Adrenal gland (tissue), 12 donors: Measurements from ENCODE around the gene ANGPTL4. TPM values are rescaled to one million over a fixed set of nuclear protein-coding genes. Genes with fewer than 3 reads are reported as not detected.

Source experiments
- DNase-seq, 7 donors: peaks; one replicate each; pipeline ENCODE4 v3.0.0-alpha.2; 2019 to 2020
- H3K27ac ChIP-seq, 5 donors: fragments of 200-600 bp; sonication (generic) in 4 of 5; 1 replicate in 3 of 5; 2 replicates in 2 of 5; pipeline versions ENCODE4 v1.5.1 to v1.8.0; 2016 to 2020; ENCODE audit warnings: mild to moderate bottlenecking in 1 of 5
- H3K27me3 ChIP-seq: fragments of 200-600 bp; 2 replicates; pipeline ENCODE4 v1.8.0; 2021
- H3K36me3 ChIP-seq, 2 donors: fragments of 200-600 bp; replicated peaks in 1 of 2; 1 replicate in 1 of 2; 2 replicates in 1 of 2; pipeline versions ENCODE4 v1.5.1 to v1.8.0; 2018 to 2022
- H3K4me1 ChIP-seq, 2 donors: fragments of 200-600 bp; replicated peaks in 1 of 2; 1 replicate in 1 of 2; 2 replicates in 1 of 2; pipeline versions ENCODE4 v1.5.1 to v1.8.0; 2018 to 2021
- H3K4me3 ChIP-seq, 4 donors: fragments of 200-600 bp; sonication (generic) in 3 of 4; one replicate each; pipeline ENCODE4 v1.5.1; 2016 to 2018
- H3K9me3 ChIP-seq, 3 donors: fragments of 200-600 bp; sonication (generic) in 1 of 3; replicated peaks in 1 of 3; 1 replicate in 2 of 3; 2 replicates in 1 of 3; pipeline versions ENCODE4 v1.5.1 to v1.8.0; 2016 to 2021
- POLR2A ChIP-seq, 2 donors: fragments of 450-650 bp; IDR thresholded peaks; one replicate each; pipeline ENCODE4 v1.6.1; 2017; ENCODE audit warnings: antibody characterized with exemption in 2 of 2, mild to moderate bottlenecking in 2 of 2, moderate library complexity in 1 of 2
- WGBS, 4 donors: extraction: QIAGEN DNeasy Blood & Tissue Kit in 2 of 4; methylation state at CpG; one replicate each; pipeline versions ENCODE4 v1.1.5 to v1.1.7; 2013 to 2017; 5-methylcytosine and 5-hydroxymethylcytosine counted together
- intact Hi-C, 2 donors: fragments of 100-400 bp; cut with DNase I; formaldehyde crosslinking; loops; one replicate each; pipeline versions ENCODE4 v1.14.1 to v1.15.0; 2022 to 2023
- polyA plus RNA-seq, 3 donors: library from polyadenylated mRNA; stranded (reverse); fragments of 200-250 nt in 2 of 3; fragments of 350-450 nt in 1 of 3; fragmentation: Illumina TruSeq in 1 of 3; extraction: RNeasy Lipid Tissue Mini Kit (QIAGEN cat#74804) in 1 of 3; gene quantifications; one replicate each; pipeline ENCODE4 v1.2.3, GENCODE V29; 2013 to 2014
- total RNA-seq, 9 donors: library from RNA; depleted of rRNA in 4 of 9; stranded (reverse); fragments of >200 nt in 4 of 9; fragments of 120-200 nt in 1 of 9; fragmentation: NEBNext Ultra II Directional in 1 of 9; extraction: Animal tissue kit (Norgen Biotek cat#: 25700) in 1 of 9; gene quantifications; one replicate each; pipeline versions ENCODE4 v1.1.0 to v1.2.4, GENCODE V29; 2013 to 2023
- TF ChIP-seq, protein P1 (sequence below), 6 experiments: fragments of 450-650 bp in 4 of 6; fragments of 200-600 bp in 2 of 6; sonication (generic) in 1 of 6; IDR thresholded peaks; 1 replicate in 5 of 6; 2 replicates in 1 of 6; pipeline versions ENCODE4 v1.5.1 to v1.8.0; 2016 to 2021; ENCODE audit warnings: antibody characterized with exemption in 6 of 6, mild to moderate bottlenecking in 2 of 6, moderate library complexity in 1 of 6
- donor health status: healthy with polysubstance abuse.
- donor health status: Bipolar disorder and iron deficiency.
- donor health status: DM: yes; HTN: yes; CAD: no.
- donor health status: DM: no; HTN: no; CAD: no.
- donor health status: DM: no; HTN: no; CAD: no.
- donor health status: DM: yes; HTN: yes; CAD: no.

Gene ANGPTL4
- total and polyA plus RNA-seq, 12 donors, result 0.33 to 141 (median 27.1) TPM

DNA sequence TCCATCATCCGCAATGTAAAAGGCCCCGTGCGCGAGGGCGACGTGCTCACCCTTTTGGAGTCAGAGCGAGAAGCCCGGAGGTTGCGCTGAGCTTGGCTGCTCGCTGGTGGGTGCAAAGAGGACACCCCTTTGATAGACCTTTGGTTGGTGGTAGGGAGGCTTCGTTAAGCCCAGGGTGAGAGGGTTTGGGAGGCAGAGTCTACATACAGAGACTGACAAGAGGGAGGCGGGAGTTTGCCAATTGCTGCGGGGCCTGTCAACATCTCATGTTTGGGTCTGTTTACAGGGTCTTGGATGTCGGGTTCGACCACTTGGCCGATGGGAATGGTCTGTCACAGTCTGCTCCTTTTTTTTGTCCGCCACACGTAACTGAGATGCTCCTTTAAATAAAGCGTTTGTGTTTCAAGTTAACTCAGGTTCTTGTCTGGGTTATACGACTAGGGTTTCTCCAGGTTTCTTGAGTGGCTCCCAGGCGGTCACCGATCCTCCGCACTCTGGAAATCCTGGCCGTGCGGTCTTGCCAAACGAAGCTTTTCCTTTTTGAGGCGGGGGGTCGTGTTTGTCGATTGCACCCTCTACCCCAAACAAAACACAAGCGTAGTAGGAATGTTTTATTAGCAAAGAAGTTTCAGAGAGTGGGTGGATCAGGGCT, 41.8 kb upstream of the ANGPTL4 start:
- Histone ChIP-seq H3K9me3 (no peaks in the 10 kb centered on the region), H3K27me3 (no peaks in the 10 kb centered on the region), H3K4me1 (peaks cover 17 to 32% of the 10 kb centered on the region in 2 donors), H3K27ac (peak overlapping the region in 4 of 5 donors; percentile 69 to 95 (median 92)), H3K4me3 (peak overlapping the region; percentile 28 to 94 (median 78)), H3K36me3 (peaks cover 0 to 14% of the 10 kb centered on the region in 2 donors)
- TF ChIP-seq, protein P1, sequence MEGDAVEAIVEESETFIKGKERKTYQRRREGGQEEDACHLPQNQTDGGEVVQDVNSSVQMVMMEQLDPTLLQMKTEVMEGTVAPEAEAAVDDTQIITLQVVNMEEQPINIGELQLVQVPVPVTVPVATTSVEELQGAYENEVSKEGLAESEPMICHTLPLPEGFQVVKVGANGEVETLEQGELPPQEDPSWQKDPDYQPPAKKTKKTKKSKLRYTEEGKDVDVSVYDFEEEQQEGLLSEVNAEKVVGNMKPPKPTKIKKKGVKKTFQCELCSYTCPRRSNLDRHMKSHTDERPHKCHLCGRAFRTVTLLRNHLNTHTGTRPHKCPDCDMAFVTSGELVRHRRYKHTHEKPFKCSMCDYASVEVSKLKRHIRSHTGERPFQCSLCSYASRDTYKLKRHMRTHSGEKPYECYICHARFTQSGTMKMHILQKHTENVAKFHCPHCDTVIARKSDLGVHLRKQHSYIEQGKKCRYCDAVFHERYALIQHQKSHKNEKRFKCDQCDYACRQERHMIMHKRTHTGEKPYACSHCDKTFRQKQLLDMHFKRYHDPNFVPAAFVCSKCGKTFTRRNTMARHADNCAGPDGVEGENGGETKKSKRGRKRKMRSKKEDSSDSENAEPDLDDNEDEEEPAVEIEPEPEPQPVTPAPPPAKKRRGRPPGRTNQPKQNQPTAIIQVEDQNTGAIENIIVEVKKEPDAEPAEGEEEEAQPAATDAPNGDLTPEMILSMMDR (IDR thresholded peaks at IDR 0.05), result no peak
- no peak for TF ChIP-seq POLR2A (IDR thresholded peaks at IDR 0.05)
- DNase-seq, result no peak
- intact Hi-C loops, result no loop called here
- 15 to 30% (median 19%) methylated on average over 25 to 30 of the region's 30 CpGs for WGBS, 4 donors

- Histone ChIP-seq H3K27ac (no peak overlapping the region), H3K4me1 (peaks cover 17 to 32% of the 10 kb centered on the region in 2 donors), H3K4me3 (peak overlapping the region in 2 of 4 donors; percentile 74 to 94), H3K36me3 (peaks cover 0 to 14% of the 10 kb centered on the region in 2 donors), H3K9me3 (no peaks in the 10 kb centered on the region), H3K27me3 (no peaks in the 10 kb centered on the region)
- 60 to 82% (median 66%) methylated on average over 1 to 7 of the region's 7 CpGs for WGBS, 4 donors
- TF ChIP-seq, protein P1 (IDR thresholded peaks at IDR 0.05), result no peak
- no peak for TF ChIP-seq POLR2A (IDR thresholded peaks at IDR 0.05)
- intact Hi-C loops, result no loop called here
- no peak for DNase-seq
Observed at GRCh38 chr19:8322638-8322997, 41.3 kb upstream of the ANGPTL4 start.

GRCh38 chr19:8323781-8324185, 40.2 kb upstream of the ANGPTL4 start:
- no peak for TF ChIP-seq POLR2A (IDR thresholded peaks at IDR 0.05)
- H3K27ac ChIP-seq, result no peak overlapping the region
- H3K4me1 ChIP-seq, result peaks cover 17 to 32% of the 10 kb centered on the region in 2 donors
- intact Hi-C loops, result no loop called here
- 80 to 100% (median 94%) methylated on average over 1 of the region's 1 CpG for WGBS, 4 donors
- H3K36me3 ChIP-seq, result peaks cover 0 to 14% of the 10 kb centered on the region in 2 donors
- H3K9me3 ChIP-seq, result no peaks in the 10 kb centered on the region
- H3K27me3 ChIP-seq, result no peaks in the 10 kb centered on the region
- DNase-seq, result no peak
- H3K4me3 ChIP-seq, result no peak overlapping the region

DNA sequence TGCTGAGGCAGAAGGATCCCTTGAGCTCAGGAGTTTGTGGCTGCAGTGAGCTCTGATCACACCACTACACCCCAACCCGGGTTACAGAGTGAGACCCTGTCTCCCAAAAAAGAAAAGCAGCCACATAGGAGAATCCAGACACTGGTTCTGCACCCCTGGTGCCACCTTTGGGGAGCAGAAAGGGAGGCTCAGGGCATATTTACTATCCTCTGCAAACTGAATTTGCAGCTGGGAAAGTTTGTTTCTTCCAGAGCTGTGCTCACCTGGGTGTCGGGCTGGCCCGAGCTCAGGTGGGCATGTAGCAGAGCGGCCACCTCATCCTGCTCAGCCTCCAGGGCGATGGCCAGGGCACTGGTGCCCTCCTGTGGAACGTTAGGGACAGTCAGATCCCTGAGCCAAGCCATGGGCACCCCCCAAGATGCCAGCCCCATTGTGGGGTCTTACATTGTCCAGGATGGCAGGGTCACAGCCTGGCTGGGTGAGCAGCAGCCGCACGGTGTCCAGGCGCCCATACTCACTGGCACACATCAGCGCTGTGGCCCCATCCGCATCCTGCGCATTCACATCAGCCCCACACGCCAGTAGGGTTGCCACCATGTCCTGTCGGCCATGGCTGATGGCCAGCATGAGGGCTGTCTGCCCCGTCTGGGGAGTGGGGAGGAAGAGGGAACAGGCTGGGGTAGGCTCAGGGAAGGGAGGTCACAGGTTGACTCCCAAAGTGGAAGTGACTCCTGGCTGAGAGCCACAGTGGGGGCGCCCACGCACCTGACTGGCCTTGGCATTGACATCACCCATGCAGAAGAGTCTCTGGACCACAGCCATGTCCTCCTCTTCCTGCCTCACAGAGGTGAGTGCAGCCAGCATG, 39.5 kb upstream of the ANGPTL4 start:
- H3K27ac ChIP-seq, result no peak overlapping the region
- WGBS, 4 donors, result 61 to 76% (median 63%) methylated on average over 13 to 17 of the region's 17 CpGs; no CpG with 5 or more reads in 1 of the 4 donors
- H3K4me3 ChIP-seq, result no peak overlapping the region
- TF ChIP-seq, protein P1 (IDR thresholded peaks at IDR 0.05), result peak in 1 of 6 experiments; percentile 12
- no peak for TF ChIP-seq POLR2A (IDR thresholded peaks at IDR 0.05)
- H3K9me3 ChIP-seq, result no peaks in the 10 kb centered on the region
- intact Hi-C loops, result no loop called here
- peaks cover 17 to 31% of the 10 kb centered on the region in 2 donors for H3K4me1 ChIP-seq
- H3K27me3 ChIP-seq, result no peaks in the 10 kb centered on the region
- H3K36me3 ChIP-seq, result peaks cover 0 to 14% of the 10 kb centered on the region in 2 donors
- peak in 5 of 7 donors; percentile 28 to 70 (median 42) for DNase-seq
